Activated naive CD8-positive, alpha-beta T cell treated with anti-CD3 and anti-CD28 coated beads, Interleukin-2, amount 50 U/mL, for 16 hours (primary cell): ENCODE measurements around the gene CRABP1.

Source experiments
- DNase-seq: peaks from one replicate; pipeline ENCODE4 v3.0.0-alpha.2; 2020; ENCODE audit warnings: low read depth, low spot score

Gene CRABP1

GRCh38 chr15:78317145-78317836, 22.9 kb upstream of the CRABP1 start:
- DNase-seq, result no peak

DNA sequence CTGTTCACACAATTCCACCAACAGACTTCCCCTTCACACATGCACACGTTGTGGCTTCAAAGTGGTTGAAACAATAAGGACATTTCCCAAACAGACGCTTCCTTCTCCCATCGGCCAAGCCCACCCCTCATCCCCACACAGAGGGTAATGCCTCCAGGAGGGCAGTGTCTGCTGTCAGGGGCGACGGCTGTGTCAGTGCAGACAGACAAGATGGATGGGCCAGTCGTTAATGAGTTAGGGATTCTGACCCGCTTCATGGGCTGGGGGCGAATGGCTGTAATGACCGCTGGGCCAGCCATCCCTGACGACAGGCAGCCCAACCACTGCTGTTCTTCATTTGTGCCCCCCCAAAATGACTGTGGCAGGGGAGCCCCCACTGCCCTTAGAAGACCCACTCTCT, 20.6 kb upstream of the CRABP1 start:
- DNase-seq, result no peak

- DNase-seq, result no peak
Observed at GRCh38 chr15:78320183-78320582, 20.0 kb upstream of the CRABP1 start.

- no peak for DNase-seq
Observed at GRCh38 chr15:78321041-78321570, 19.0 kb upstream of the CRABP1 start.

DNA sequence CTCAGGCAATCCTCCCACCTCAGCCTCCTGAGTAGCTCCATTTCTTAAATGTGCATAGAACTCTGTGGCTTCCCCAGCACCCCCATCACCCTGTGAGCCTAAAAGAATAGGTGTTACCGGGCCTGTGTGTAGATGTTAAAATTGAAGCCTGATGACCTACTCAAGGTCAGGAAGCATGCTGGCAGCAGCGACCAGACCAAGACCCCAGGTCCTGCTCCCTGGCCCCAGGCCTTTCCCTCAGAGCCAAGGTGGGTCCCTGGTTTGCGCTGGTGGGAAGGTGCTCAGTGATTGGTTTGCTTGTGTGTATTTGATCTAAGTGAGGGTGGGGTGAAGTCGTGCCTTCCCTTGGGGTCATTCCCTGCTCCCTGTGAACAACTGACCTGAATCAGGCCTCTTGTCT, 18.4 kb upstream of the CRABP1 start:
- DNase-seq, result no peak

DNA sequence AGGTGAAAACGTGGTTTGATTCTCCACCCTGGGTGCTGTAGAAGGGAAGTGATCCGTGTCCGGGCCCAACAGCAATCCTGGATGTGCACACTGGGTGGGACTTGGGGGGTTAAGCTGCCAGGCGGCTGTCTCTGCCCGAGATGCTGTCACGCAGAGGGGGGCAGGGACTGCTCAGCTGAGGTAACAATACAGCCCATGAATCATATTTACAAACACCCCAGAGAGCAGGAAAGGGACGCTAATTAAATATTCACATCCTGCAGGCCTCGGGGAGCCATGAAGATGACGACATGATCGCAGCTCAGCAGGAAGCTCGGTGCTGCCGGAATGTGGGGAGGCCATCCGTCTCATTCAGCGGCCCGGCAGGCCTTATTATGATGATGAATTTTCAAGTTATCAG, 17.9 kb upstream of the CRABP1 start:
- no peak for DNase-seq

DNA sequence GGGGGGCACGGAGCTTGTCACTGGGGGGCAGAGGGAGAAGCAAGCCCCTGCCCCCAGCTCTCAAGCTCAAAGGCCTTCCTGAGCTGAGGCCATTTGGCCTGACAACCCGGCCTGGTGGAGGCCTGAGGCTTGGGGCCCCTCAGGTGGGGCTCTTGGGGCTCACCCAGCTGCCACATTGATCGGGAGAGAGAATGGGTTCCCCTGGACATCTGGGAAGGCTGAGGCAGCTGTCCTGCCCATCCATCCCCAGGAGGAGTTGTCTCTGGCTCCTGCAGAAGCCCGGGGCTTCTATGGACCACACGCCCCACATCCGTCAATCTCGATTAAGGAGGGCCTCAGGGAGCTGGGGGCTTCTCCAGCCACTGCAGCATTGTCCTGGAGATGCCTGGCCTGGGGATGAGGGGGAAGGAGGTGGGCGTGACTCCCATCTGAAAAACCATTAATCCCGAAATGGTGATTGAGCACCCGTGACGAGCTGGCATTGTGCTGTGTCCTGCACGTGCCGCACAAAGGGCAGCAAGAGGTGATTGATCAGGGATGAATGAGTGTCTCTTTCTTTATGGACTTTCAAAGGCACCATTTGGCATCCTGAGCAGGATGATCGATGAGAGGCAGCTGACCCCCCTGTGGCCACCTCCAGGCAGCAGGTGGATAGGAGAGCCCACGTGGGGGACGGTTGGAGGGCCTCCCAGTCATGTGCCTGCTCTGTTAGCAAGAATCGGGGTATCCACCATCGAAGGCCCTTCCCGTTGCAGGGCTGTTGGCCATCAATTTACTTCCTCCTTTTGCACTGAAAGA, 17.2 kb upstream of the CRABP1 start:
- DNase-seq, result no peak

- no peak for DNase-seq
Observed at GRCh38 chr15:78323693-78324092, 16.5 kb upstream of the CRABP1 start.

DNA sequence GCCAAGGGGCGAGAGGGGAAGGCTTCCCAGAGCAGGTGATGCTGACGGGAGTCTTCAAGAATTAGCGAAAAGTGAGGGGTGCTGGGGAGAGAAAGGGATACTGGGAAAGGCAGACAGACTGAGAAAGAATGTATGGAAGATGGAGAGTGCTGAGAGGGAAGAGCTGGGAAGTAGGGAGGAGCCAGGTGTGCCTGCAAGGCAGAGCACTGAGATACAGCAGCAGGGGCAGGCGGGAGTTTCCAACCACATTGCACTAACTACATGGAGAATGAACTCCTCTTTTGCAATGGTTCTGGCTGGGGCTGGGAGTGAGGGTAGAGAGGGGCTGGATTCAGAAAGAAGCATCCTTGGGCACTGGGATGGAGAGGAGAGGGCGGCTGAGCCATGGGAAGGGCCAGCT, 16.0 kb upstream of the CRABP1 start:
- no peak for DNase-seq

- no peak for DNase-seq
Observed at GRCh38 chr15:78325092-78325843, 14.9 kb upstream of the CRABP1 start.

DNA sequence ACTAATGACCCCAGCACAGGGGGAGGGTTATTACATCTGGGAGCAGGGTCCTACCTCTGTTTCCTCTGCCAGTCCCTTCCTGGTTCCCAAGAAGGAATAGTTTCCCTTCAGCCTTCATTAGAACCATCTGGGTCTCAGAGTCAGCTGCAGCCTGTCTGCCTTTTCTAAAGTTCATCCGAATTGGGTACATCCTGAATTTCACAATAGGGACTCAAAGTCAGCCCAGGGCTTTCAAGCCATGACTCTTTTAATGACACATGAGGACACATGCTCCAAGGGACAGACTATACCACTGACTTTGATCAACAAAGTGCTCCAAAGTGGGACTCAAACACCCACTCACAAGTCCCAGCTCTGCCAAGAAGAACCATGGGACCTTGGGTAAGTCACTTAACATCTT, 12.7 kb upstream of the CRABP1 start:
- DNase-seq, result no peak

- DNase-seq, result no peak
Observed at GRCh38 chr15:78329625-78330024, 10.5 kb upstream of the CRABP1 start.

- no peak for DNase-seq
Observed at GRCh38 chr15:78334845-78335244, 5.3 kb upstream of the CRABP1 start.

- DNase-seq, result no peak
Observed at GRCh38 chr15:78335985-78336384, 4.2 kb upstream of the CRABP1 start.

- no peak for DNase-seq
Observed at GRCh38 chr15:78338781-78339180, 1.4 kb upstream of the CRABP1 start.

DNA sequence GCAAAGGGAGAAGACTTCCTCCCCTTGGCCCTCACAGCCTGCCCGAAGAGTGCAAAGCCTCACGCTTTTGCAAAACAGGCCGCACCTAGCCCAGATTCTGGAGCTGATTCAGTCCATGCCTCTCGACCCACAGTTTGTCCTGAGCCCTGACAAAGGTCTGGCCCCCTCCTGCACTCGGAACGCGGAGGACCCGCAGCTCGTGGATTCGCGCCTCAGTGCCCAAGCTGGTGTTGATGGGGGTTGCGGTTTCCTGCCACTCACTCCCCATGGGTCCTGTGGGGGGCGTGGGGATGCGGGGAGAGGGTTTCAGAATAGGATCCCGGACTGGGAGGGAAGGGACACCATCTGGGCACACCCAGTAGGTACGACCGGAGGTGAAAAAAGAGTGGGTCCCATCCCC, 594 bp upstream of the CRABP1 start:
- DNase-seq, result no peak

- no peak for DNase-seq
Observed at GRCh38 chr15:78341057-78341987, 1.2 kb downstream of the CRABP1 start.

- no peak for DNase-seq
Observed at GRCh38 chr15:78342021-78342420, 1.9 kb downstream of the CRABP1 start.

- DNase-seq, result no peak
Observed at GRCh38 chr15:78343276-78344060, 3.3 kb downstream of the CRABP1 start.

DNA sequence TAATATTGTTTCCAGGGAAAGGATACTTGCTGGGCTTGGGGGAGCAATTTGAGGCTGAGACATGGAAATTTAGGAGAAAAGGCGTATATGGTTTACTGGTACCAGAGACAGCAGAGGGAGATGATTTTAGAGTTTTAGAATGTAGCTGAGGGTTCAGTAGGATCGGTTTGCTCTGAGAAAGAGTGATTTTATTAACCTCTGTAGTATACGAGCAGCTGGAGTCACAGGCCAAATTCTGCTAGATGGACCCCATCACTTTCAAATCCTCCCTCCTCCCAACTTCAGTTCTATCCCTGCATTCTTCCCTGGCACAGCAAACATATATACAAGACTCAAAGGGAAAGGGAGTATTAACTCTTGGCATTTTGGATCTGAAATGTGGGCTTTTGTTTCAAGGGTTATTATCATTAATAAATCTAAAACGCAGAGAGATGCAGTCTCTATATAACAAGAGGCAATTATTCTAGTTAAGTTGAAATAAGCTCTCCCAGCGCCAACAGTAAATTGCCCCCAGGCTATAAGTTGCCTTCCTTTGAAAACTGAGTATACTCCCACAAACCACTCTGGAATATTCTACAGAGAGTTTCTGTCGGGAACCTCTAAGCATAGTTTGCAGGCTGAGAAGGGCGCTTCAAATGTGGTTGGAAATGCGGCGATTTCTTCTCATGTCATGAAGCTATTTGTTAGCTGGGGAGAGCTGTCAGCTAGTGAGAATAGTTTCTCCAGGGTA, 5.4 kb downstream of the CRABP1 start:
- DNase-seq, result no peak
